DOHH2 (cell line): ENCODE measurements around the gene DPP8.
"Not testable (repeated sequence)": the region's sequence is repeated elsewhere in the genome, so short reads cannot be mapped to it uniquely, and the experiment has no call there.

Experiments
- H3F3A ChIP-seq: fragments of 200-600 bp; sonication (generic), shearing (Covaris generic); 2 replicates; pipeline ENCODE4 v1.6.0; 2016; ENCODE audit warnings: antibody characterized with exemption, mild to moderate bottlenecking; ENCODE audit not compliant: control insufficient read depth, insufficient read depth
- H3K27ac ChIP-seq: fragments of 200-600 bp; sonication (generic); 2 replicates; pipeline ENCODE4 v1.5.1; 2014; ENCODE audit warnings: low read depth, mild to moderate bottlenecking, low read length, moderate library complexity
- H3K27me3 ChIP-seq: fragments of 200-600 bp; sonication (generic); 2 replicates; pipeline ENCODE4 v1.6.1; 2014; ENCODE audit warnings: mild to moderate bottlenecking, low read length, mixed read lengths; ENCODE audit not compliant: control insufficient read depth
- H3K36me3 ChIP-seq: fragments of 200-600 bp; sonication (generic); 2 replicates; pipeline ENCODE4 v1.6.1; 2014; ENCODE audit warnings: mild to moderate bottlenecking, low read length, moderate library complexity, mixed read lengths; ENCODE audit not compliant: control insufficient read depth
- H3K4me1 ChIP-seq: fragments of 200-600 bp; sonication (generic); 2 replicates; pipeline ENCODE4 v1.6.1; 2014; ENCODE audit warnings: mild to moderate bottlenecking, low read length, mixed read lengths; ENCODE audit not compliant: control insufficient read depth
- H3K4me2 ChIP-seq: fragments of 200-600 bp; sonication (generic); 2 replicates; pipeline ENCODE4 v1.6.0; 2014; ENCODE audit warnings: mild to moderate bottlenecking, low read length, moderate library complexity
- H3K4me3 ChIP-seq: fragments of 200-600 bp; sonication (generic); 2 replicates; pipeline ENCODE4 v1.5.1; 2014; ENCODE audit warnings: mild to moderate bottlenecking, low read length, mixed read lengths
- H3K79me2 ChIP-seq: fragments of 200-600 bp; sonication (generic); 2 replicates; pipeline ENCODE4 v1.6.1; 2014; ENCODE audit warnings: mild to moderate bottlenecking, low read length, mixed read lengths; ENCODE audit not compliant: control insufficient read depth
- H3K9me2 ChIP-seq: fragments of 200-600 bp; sonication (generic); replicated peaks from 2 replicates; pipeline ENCODE4 v1.6.1; 2014; ENCODE audit warnings: mild to moderate bottlenecking, low read length, mixed read lengths; ENCODE audit not compliant: control insufficient read depth
- H3K9me3 ChIP-seq: fragments of 200-600 bp; sonication (generic); 2 replicates; pipeline ENCODE4 v1.6.1; 2014; ENCODE audit warnings: antibody characterized with exemption, low read length, mixed read lengths; ENCODE audit not compliant: control insufficient read depth, insufficient read depth
- H4K20me1 ChIP-seq: fragments of 200-600 bp; sonication (generic); 2 replicates; pipeline ENCODE4 v1.6.0; 2014; ENCODE audit warnings: low read depth, mild to moderate bottlenecking, antibody characterized with exemption, low read length, moderate library complexity; ENCODE audit not compliant: control insufficient read depth, insufficient read depth
- EZH2phosphoT487 ChIP-seq: fragments of 200-600 bp; sonication (generic); IDR thresholded peaks from 2 replicates; pipeline ENCODE4 v1.6.1; 2017; ENCODE audit warnings: borderline replicate concordance, mild to moderate bottlenecking, antibody characterized with exemption, low read length, moderate library complexity, mixed read lengths
- TF ChIP-seq, protein P1 (sequence below): fragments of 200-600 bp; sonication (generic); IDR thresholded peaks from one replicate; pipeline ENCODE4 v1.5.1; 2014; ENCODE audit warnings: antibody characterized with exemption, mild to moderate bottlenecking, low read depth, low read length; ENCODE audit not compliant: poor library complexity, severe bottlenecking

DPP8 gene

DNA sequence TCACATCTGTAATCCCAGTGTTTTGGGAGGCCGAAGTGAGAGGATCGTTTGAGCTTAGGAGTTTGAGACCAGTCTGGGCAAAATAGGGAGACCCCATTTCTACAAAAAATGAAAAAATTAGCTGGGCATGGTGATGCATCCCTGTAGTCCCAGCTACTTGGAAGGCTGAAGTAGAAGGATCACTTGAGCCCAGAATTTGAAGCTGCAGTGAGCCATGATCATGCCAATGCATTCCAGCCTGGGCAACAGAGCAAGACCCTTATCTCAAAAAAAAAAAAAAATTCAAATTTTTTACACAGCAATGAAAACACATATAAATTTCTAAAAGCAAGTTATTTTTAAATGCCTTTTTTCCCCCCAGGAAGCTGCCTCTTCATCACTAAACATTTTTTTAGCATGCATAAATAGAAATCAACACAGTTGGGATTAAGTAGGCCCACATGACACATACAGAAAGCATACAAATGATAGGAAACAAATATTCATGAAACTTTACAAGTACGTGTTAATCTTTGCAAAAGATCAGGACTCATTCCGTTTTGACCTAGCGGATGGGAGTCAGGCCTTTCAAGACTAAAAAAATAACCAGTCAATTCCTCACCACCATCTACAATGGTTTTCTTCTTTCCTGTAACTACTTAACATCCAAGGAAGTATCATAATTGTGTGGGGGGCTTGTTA lies 49.1 kb downstream of the DPP8 start:
- Histone ChIP-seq H3K4me1 (no peaks in the 10 kb centered on the region), H4K20me1 (no peaks in the 10 kb centered on the region), H3K9me2 (no peaks in the 10 kb centered on the region), H3K36me3 (peaks cover 76% of the 10 kb centered on the region), H3F3A (no peaks in the 10 kb centered on the region), H3K4me2 (no peak overlapping the region), H3K9me3 (no peaks in the 10 kb centered on the region), H3K27me3 (no peaks in the 10 kb centered on the region), H3K4me3 (no peak overlapping the region), H3K79me2 (no peaks in the 10 kb centered on the region), H3K27ac (no peak overlapping the region)
- no peak for TF ChIP-seq EZH2phosphoT487
- TF ChIP-seq, protein P1, sequence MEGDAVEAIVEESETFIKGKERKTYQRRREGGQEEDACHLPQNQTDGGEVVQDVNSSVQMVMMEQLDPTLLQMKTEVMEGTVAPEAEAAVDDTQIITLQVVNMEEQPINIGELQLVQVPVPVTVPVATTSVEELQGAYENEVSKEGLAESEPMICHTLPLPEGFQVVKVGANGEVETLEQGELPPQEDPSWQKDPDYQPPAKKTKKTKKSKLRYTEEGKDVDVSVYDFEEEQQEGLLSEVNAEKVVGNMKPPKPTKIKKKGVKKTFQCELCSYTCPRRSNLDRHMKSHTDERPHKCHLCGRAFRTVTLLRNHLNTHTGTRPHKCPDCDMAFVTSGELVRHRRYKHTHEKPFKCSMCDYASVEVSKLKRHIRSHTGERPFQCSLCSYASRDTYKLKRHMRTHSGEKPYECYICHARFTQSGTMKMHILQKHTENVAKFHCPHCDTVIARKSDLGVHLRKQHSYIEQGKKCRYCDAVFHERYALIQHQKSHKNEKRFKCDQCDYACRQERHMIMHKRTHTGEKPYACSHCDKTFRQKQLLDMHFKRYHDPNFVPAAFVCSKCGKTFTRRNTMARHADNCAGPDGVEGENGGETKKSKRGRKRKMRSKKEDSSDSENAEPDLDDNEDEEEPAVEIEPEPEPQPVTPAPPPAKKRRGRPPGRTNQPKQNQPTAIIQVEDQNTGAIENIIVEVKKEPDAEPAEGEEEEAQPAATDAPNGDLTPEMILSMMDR, result no peak

DNA sequence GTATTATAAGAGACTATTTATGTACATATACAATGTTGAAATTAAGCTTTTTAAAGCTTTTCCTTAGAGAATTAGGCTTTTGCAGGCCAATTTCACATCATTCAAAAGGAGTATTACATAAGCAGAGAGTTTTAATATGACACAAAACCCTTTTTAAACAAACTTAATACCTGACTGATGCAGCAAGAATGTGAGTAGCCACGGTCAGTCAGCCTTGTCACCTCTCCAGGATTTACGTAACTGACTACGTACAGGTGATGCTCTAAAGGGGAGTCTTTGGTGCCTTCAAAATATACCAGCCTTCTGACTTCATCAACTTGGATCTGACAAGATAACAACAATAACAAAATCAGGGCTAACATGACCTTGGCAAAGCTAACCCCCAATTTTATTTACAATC lies 50.6 kb downstream of the DPP8 start:
- no peaks in the 10 kb centered on the region for H3K79me2 ChIP-seq
- H3K36me3 ChIP-seq, result peaks cover 77% of the 10 kb centered on the region
- no peaks in the 10 kb centered on the region for H3K9me3 ChIP-seq
- H3K4me1 ChIP-seq, result no peaks in the 10 kb centered on the region
- H4K20me1 ChIP-seq, result no peaks in the 10 kb centered on the region
- H3K4me2 ChIP-seq, result no peak overlapping the region
- TF ChIP-seq, protein P1, result no peak
- no peak for TF ChIP-seq EZH2phosphoT487
- no peaks in the 10 kb centered on the region for H3K9me2 ChIP-seq
- no peaks in the 10 kb centered on the region for H3K27me3 ChIP-seq
- no peak overlapping the region for H3K27ac ChIP-seq
- H3F3A ChIP-seq, result no peaks in the 10 kb centered on the region
- H3K4me3 ChIP-seq, result no peak overlapping the region

DNA sequence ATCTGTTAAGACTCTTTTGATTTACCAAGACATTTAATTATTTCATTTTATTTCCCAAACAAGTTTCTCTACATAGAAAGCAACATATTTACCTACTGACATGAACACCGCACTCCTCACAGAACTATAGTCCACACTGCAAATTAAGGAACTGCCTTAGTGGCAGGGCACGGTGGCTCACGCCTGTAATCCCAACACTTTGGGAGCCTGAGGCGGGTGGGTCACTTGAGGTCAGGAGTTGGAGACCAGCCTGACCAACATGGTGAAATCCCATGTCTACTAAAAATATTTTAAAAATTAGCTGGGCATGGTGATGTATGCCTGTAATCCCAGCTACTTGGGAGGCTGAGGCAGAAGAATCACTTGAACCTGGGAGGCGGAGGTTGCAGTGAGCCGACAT lies 54.4 kb downstream of the DPP8 start:
- H3K79me2 ChIP-seq, H3K9me3 ChIP-seq, H3K27ac ChIP-seq, H3K9me2 ChIP-seq, H3K4me1 ChIP-seq, H3K4me3 ChIP-seq, H3K4me2 ChIP-seq, H3K27me3 ChIP-seq, H4K20me1 ChIP-seq, H3F3A ChIP-seq: not testable (repeated sequence)
- peaks cover 85% of the 10 kb centered on the region for H3K36me3 ChIP-seq

DNA sequence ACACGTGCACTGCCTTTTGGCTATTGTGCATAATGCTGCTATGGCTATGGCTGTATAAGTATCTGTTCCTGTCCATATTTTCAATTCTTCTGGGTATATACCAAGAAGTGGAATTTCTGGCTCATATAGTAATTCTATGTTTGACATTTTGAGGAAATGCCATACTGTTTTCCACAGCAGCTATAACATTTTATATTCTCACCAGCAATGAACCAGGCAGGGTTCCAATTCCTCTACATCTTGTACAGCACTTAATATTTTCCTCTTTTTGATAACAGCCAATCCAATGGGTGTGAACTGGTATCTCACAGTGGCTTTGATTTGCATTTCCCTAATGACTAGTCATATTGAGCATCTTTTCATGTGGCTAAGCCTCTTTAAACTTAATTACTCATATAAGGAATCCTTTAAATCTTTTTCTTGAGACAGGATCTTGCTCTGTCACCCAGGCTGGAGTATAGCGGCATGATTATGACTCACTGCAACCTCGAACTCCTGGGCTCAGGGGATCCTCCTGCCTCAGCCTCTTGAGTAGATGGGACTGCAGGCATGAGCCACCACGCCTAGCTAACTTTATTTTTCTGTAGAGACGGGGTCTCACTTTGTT lies 56.6 kb downstream of the DPP8 start:
- H3K4me2 ChIP-seq, result no peak overlapping the region
- no peaks in the 10 kb centered on the region for H3F3A ChIP-seq
- TF ChIP-seq, protein P1, result no peak
- TF ChIP-seq EZH2phosphoT487, result no peak
- H3K79me2 ChIP-seq, result no peaks in the 10 kb centered on the region
- peaks cover 4% of the 10 kb centered on the region for H3K4me1 ChIP-seq
- no peak overlapping the region for H3K4me3 ChIP-seq
- H3K9me3 ChIP-seq, result no peaks in the 10 kb centered on the region
- no peaks in the 10 kb centered on the region for H3K27me3 ChIP-seq
- H4K20me1 ChIP-seq, result 0 out of 2 replicates have a peak, but pooled peaks cover 3% of the 10 kb centered on the region
- no peaks in the 10 kb centered on the region for H3K9me2 ChIP-seq
- no peak overlapping the region for H3K27ac ChIP-seq
- peaks cover 84% of the 10 kb centered on the region for H3K36me3 ChIP-seq

DNA sequence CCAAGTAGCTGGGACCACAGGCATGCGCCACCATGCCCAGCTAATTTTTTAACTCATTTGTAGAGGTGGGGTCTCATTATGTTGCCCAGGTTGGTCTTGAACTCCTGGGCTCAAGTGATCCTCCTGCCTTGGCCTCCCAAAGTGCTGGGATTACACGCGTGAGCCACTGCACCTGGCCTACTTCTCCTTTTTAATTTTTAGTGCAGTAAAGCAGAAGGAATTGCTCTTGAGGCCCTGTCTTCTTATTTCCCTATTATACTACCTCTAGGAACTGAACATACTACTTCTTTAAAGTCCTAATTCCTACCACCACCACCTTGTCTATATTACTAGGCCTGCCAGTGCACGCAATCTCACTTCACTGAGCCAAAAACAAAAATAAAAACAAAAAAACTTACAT lies 62.2 kb downstream of the DPP8 start:
- H3K36me3 ChIP-seq, result peaks cover 81% of the 10 kb centered on the region
- H3K27me3 ChIP-seq, H3K9me2 ChIP-seq: not testable (repeated sequence)

More for the DNA sequence above, 62.2 kb downstream of the DPP8 start:
- peaks cover 12% of the 10 kb centered on the region for H3K4me1 ChIP-seq
- not testable (repeated sequence) for H3F3A ChIP-seq, H3K79me2 ChIP-seq, H3K4me3 ChIP-seq, H4K20me1 ChIP-seq, H3K4me2 ChIP-seq, H3K9me3 ChIP-seq, H3K27ac ChIP-seq
